GM18517 (cell line): ENCODE results near the gene PRODH.
"Not testable (repeated sequence)": the region's sequence is repeated elsewhere in the genome, so short reads cannot be mapped to it uniquely, and the experiment has no call there.

Experiments
- ATAC-seq: cut with Tn5 transposase; IDR thresholded peaks from one replicate; pipeline ENCODE4 v1.9.1; 2021; ENCODE audit warnings: mild to moderate bottlenecking, moderate library complexity; ENCODE audit not compliant: unreplicated experiment

Gene PRODH

DNA sequence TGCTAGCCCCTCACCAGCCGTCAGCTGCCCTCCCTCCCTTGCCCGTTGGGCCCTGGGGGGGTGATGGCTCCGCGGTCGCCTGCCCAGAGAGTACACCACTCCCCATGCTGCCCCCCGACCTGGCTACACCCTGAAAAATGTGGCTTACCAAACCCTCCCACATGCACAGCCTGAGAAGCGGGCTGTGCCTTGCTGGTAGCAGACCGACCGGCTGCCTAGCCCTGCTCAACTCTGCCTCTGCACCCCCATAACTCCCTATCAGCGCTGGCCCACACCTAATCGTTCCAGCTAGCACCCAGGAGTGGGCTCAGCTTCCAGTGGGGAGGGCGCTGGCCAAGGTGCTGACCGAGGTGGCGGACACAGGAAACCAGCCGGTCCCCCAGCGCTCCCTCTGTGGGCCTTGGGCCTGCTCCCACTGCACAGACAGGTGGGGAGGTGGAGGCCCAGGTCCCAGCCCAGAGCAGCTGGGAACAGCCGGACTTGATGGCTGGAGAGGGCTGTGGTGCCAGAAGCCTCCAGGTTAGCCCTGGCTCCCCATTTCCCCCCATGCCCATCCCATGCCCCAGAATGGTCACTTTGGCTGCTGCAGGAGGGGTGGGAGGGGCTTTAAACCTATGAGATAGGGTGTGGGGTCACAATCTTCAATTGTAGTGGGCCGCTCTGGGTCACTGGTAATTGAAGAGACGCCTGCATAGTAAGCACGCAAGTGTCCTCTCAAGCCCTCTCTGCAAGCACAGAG, 32.1 kb upstream of the PRODH start:
- ATAC-seq = no peak

DNA sequence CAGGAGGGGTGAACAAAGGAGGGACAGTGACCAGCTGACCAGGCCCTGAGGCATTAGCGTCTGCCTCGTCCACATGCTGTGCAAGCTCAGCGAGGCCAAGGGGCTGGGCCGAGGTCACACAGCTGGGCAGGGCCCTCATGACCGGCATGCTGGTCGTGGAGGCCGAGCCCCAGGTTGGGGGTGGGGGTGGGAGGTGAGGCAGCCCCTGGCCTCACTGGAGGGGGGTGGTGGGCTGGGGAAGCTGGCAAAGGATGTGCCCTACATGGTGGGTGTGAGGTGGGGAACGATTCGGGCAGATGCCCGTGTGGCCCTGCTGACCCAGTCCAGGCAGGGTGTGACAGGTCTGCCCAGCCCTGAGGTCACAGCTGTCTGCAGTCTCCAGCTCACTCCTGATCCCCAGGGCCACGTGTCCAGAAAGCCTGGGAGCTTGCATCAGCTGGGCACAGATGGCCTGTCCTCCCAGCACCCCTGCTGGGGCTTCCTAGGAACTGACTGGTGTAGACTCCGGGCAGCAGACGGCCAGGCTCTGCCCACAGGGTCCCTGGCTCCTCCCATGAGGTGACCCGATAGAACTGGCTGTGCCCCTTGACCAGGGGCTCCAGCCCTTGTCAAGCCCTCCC, 31.4 kb upstream of the PRODH start:
- not testable (repeated sequence) for ATAC-seq

GRCh38 chr22:18966748-18967147, 30.7 kb upstream of the PRODH start:
- no peak for ATAC-seq

DNA sequence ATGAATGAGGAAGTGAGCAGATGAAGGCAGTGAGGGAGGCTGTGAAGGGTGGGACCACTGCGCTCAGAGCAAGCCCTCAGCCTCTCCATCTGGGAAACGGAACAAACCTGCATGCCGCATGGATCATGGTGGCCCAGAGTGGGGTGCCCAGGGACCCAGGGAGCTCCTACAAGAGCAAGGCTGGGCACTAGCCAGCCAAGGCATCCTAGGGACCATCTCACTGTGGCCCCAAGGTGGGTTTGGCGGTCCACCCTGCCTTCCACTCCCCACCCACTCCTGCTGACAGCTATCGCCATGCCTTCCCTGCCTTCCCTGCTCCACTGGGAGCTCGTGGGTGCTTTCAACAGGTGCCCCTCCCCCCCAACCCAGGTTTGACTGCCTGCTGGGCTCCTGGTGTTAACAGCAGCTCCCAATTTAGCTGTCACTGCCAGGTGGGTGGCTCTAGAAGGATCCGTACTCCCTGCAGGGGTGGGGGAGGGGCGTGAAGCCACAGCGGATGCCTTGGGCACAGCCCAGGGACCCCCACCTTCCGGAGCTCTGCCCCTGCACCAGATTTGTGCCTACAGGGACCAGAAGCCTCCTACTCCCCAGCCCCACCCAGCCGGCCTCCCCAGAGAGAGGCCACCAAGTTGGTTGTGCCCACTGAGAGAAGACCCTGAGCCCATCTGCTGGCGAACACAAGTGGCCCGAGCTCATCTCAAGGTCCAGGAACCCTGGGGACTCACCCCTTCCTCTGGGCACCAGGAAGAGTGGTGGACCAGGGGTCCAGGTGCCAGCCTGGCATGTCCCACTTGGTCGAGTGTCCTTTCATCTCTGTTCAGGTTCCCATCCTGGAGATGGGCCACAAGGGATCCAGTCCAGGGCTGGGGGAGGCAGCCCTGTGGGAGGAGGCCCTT, 29.7 kb upstream of the PRODH start:
- ATAC-seq = no peak

- ATAC-seq = not testable (repeated sequence)
Measured at GRCh38 chr22:18964501-18965265, 28.6 kb upstream of the PRODH start.

- ATAC-seq = not testable (repeated sequence)
Measured at GRCh38 chr22:18964051-18964450, 28.0 kb upstream of the PRODH start.

GRCh38 chr22:18962308-18962635, 26.2 kb upstream of the PRODH start:
- no peak for ATAC-seq

- ATAC-seq = not testable (repeated sequence)
Measured at GRCh38 chr22:18961632-18962307, 25.7 kb upstream of the PRODH start.

DNA sequence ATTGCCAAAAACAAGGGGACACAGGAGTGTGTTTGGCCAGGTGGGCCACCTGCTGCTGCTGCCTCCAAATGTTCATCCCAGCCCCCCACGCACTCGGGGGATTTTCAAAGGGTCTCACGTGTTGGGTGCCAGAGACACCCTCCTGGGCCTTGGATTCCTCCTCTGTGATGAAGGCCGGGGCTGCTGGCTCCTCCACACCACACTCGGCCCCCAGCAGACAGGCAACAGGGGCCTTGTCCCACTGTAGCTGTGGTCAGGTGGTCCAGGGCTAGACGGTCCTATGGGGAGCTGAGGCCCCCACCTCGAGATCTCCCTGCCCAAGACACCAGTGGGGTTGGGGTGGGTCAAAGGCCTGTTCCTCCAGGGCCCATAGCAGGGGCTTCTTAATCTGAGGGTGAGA, 25.1 kb upstream of the PRODH start:
- not testable (repeated sequence) for ATAC-seq

DNA sequence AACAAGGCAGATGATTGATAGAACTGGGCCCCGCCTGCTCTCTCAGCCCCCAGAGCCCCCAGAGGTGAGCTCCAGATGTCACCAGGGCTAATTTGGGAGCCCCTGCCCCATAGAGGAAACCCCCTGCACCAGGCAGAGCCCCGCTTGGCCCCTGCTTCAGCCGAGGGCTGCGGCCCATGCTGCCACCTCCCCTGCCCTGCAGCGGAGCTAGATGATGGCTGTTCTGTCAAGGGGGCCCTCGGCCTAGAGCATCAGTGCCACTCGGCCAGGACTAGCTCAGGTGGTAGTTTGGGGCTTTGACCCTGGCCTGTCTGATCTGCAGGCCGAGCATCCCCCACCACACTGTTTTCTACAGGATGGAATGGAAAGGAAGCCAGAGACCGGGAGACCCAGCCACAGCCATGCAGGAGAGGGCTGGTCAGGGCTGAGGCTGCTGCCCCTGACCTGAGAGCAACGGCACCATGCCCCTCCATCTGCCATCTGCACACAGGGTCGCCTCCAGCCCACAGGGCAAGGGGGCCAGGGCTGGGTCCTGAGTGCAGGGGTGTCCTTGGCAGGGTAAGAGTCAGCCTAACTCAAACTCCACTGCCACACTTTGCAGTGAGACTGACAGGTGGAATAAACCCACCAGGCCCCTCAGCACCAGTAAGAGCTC, 24.2 kb upstream of the PRODH start:
- not testable (repeated sequence) for ATAC-seq

DNA sequence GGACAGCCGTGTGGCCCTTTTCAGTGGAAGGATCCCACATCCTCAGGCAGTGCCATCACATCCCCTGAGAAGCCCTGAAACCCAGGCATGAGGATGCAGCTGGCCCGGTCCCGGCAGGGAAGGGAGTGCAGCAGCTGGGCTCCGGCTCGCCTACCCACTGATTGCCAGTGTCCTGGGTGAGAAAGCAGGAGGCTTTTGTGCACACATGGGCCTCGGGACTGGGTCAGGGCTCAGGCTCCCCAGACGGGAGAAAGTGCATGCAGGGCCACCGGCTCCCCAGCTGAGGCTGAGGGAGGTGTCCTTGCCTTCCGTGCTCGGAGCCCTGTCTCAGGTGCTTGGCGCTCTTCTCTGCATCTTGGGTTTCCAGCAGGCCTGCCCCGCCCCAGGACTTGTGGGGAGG, 23.6 kb upstream of the PRODH start:
- not testable (repeated sequence) for ATAC-seq

DNA sequence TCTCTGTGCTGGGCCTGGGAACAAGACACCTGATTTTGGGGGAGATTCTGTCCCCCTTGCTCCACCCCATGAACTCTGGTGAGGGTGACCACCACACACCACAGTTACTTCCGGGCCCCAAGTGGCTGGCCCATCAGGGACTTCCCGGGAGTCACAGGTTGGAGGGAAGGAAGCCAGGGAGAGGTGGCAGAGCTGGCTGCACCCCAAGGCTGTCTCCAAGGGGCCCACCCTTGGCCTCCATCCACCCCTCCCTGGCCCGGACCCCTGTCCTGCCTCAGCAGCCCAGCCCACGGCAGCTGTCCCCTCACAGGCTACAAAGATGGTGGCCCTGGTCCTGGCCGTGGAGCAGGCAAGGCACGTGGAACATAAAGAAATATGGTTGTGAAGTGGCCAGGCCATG, 23.2 kb upstream of the PRODH start:
- ATAC-seq = not testable (repeated sequence)

- ATAC-seq = not testable (repeated sequence)
Measured at GRCh38 chr22:18958738-18959137, 22.6 kb upstream of the PRODH start.

DNA sequence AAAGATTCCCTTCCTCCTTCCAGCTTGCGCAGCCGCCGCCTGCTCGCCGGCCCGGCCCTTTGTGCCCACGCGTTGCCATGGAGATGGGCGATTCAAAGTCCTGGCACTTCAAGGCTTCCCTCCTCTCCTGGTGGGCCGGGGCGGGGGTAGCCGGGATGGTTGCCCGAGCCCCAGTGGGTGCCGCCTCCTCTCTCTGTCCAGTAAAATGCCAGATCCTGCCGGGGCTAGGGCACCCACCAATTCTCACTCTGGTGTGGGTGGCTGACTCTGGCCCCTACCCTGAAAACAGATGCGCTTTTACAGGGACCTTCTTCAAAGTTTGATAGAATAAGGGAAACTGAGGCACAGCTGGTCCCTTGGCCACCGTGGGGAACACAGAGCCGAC, 22.2 kb upstream of the PRODH start:
- not testable (repeated sequence) for ATAC-seq

- ATAC-seq = not testable (repeated sequence)
Measured at GRCh38 chr22:18957621-18958320, 21.7 kb upstream of the PRODH start.

DNA sequence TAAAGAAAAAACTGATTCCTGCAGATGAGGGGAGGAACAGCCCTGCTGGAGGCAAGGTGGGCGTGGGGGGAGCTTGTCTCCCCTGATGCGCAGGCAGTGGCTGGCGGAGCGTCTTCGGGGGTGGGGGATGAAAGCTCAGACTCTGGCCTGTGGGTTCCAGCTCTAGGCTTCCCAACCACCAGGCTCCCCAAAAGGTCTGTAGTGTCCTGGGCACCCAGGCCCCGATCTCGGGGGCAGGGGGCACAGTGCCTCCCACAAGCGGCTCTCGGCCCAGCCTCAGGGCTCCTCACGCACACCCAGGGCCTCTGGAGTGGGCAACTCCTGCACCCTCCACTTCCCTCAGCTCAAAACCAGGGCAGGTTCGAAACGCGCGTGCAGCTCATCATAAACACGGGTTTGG, 20.9 kb upstream of the PRODH start:
- ATAC-seq = not testable (repeated sequence)

- not testable (repeated sequence) for ATAC-seq
Measured at GRCh38 chr22:18956121-18956895, 20.2 kb upstream of the PRODH start.

GRCh38 chr22:18955696-18956095, 19.6 kb upstream of the PRODH start:
- ATAC-seq = no peak
